ENCODE results near the gene PDK4.

PDK4 gene

DNA sequence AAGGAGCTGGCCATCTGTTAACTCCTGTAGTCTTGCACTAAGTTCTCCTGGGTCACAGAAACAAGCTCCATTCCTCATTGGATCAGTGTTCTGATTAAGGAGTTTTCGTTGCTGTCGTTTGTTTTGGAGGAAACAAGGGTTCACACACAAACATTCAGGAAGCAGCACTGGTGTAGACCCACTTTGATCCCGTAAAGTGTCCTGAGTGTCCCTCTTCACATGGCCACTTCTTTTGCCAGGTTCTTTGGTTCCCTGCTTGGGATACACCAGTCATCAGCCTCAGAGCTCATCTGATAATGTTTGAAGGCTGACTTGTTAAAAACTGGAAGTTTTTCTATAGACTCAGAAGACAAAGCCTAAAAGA is 10.9 kb downstream of the PDK4 start:
- Histone ChIP-seq H4K20me1 (ENCODE audit: insufficient read depth, low read length) (no peaks in the 10 kb centered on the region), H3K4me3 (ENCODE audit: low read length) (no peak overlapping the region), H3K4me1 (ENCODE audit: low read length) (peaks cover 12% of the 10 kb centered on the region; the same call in 1 of the 2 replicates), H3K27me3 (ENCODE audit: low read depth, low read length) (no peaks in the 10 kb centered on the region), H3K4me2 (ENCODE audit: low read length) (no peak overlapping the region), H3K36me3 (replicated peaks; ENCODE audit: low read depth, low read length) (no peaks in the 10 kb centered on the region), H2AFZ (ENCODE audit: low read depth, low read length) (no peak overlapping the region), H3K27ac (ENCODE audit: low read length) (no peak overlapping the region), H3K79me2 (ENCODE audit: low read length) (no peaks in the 10 kb centered on the region), H3K9me3 (ENCODE audit: insufficient read depth, low read length) (no peaks in the 10 kb centered on the region), H3K9ac (ENCODE audit: low read length) (no peak overlapping the region)
- TF ChIP-seq, protein P1, sequence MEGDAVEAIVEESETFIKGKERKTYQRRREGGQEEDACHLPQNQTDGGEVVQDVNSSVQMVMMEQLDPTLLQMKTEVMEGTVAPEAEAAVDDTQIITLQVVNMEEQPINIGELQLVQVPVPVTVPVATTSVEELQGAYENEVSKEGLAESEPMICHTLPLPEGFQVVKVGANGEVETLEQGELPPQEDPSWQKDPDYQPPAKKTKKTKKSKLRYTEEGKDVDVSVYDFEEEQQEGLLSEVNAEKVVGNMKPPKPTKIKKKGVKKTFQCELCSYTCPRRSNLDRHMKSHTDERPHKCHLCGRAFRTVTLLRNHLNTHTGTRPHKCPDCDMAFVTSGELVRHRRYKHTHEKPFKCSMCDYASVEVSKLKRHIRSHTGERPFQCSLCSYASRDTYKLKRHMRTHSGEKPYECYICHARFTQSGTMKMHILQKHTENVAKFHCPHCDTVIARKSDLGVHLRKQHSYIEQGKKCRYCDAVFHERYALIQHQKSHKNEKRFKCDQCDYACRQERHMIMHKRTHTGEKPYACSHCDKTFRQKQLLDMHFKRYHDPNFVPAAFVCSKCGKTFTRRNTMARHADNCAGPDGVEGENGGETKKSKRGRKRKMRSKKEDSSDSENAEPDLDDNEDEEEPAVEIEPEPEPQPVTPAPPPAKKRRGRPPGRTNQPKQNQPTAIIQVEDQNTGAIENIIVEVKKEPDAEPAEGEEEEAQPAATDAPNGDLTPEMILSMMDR (IDR thresholded peaks at IDR 0.05; ENCODE audit: low read depth, low read length), result no peak
- TF ChIP-seq EZH2phosphoT487 (IDR thresholded peaks at IDR 0.05; ENCODE audit: low read depth), result no peak

DNA sequence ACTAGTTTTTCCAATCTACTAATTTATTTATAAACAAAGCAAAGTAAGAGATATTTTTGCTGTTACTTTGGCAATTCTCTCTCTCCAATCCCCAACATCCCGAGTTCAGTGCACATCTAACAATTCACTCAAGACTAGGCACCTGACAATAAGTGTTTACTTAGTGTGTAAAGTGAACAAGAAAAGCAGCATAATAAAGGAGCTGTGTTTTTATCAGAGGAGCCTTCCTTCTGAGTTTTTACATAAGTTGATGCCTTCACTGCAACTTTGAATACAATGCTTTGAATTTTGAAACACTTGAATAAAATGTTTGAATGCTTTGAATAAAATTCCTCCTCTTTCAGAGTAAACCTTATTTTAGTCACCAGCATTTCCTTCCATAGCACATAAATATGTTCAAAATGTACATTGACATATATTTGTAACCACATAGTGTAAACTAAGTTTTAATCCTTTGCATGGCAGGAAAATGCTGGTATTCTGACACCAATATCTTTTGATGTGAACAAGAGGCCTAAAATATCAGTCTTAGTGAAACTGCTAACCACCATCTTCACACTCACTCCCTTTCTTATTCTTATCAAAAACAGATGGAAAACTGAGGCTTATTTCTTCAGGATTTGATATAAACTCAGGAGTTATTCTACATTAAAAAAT is 11.4 kb downstream of the PDK4 start:
- Histone ChIP-seq H3K36me3 (replicated peaks; ENCODE audit: low read depth, low read length) (no peaks in the 10 kb centered on the region), H3K4me3 (ENCODE audit: low read length) (no peak overlapping the region), H4K20me1 (ENCODE audit: insufficient read depth, low read length) (no peaks in the 10 kb centered on the region), H3K4me2 (ENCODE audit: low read length) (no peak overlapping the region), H3K27ac (ENCODE audit: low read length) (no peak overlapping the region), H2AFZ (ENCODE audit: low read depth, low read length) (no peak overlapping the region), H3K9ac (ENCODE audit: low read length) (no peak overlapping the region), H3K27me3 (ENCODE audit: low read depth, low read length) (no peaks in the 10 kb centered on the region), H3K4me1 (ENCODE audit: low read length) (peaks cover 12% of the 10 kb centered on the region; the same call in 1 of the 2 replicates), H3K9me3 (ENCODE audit: insufficient read depth, low read length) (no peaks in the 10 kb centered on the region), H3K79me2 (ENCODE audit: low read length) (no peaks in the 10 kb centered on the region)
- TF ChIP-seq, protein P1 (IDR thresholded peaks at IDR 0.05; ENCODE audit: low read depth, low read length), result no peak
- TF ChIP-seq EZH2phosphoT487 (IDR thresholded peaks at IDR 0.05; ENCODE audit: low read depth), result no peak

DNA sequence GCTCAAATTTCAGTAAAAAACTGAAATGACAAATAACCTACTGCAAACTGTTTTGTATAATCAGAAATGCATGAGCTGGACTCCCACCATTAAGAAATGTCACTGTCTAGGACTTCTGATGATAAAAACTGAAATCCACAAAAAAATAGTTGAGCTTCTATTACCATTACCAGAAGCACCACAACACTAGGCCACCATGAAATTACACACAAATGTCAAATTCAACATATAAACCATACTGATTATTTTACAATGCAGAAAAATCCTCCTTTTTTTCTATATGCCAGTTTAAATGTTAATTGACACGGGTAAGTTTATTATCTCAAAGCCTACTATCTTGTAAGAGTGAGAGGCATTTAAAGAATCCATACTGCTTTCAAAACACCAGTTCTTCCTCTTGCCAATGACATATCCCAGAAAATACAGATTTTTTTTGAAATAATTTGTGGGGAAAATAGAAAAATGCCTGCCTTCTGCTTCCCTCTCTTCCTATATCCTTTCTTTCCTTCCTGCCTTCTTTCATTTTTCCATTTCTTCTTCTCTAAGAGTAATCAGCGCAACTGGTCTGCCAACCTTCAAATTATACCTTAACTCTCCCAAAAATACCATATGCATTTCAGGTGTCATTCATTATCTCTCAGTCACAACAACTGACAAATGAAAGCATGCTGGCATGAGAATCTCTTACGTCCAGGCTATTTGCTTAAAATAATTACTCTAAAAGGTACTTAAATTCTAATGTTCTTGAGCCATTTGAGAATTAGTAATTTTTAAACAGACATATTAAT is 12.3 kb downstream of the PDK4 start:
- no peak overlapping the region for H3K9ac ChIP-seq (ENCODE audit: low read length)
- no peaks in the 10 kb centered on the region for H3K36me3 ChIP-seq (replicated peaks; ENCODE audit: low read depth, low read length)
- H3K9me3 ChIP-seq (ENCODE audit: insufficient read depth, low read length), result no peaks in the 10 kb centered on the region
- no peak overlapping the region for H2AFZ ChIP-seq (ENCODE audit: low read depth, low read length)
- no peak overlapping the region for H3K27ac ChIP-seq (ENCODE audit: low read length)
- H3K4me2 ChIP-seq (ENCODE audit: low read length), result no peak overlapping the region
- no peak for TF ChIP-seq EZH2phosphoT487 (IDR thresholded peaks at IDR 0.05; ENCODE audit: low read depth)
- TF ChIP-seq, protein P1 (IDR thresholded peaks at IDR 0.05; ENCODE audit: low read depth, low read length), result no peak
- H3K79me2 ChIP-seq (ENCODE audit: low read length), result no peaks in the 10 kb centered on the region
- no peaks in the 10 kb centered on the region for H4K20me1 ChIP-seq (ENCODE audit: insufficient read depth, low read length)
- H3K4me3 ChIP-seq (ENCODE audit: low read length), result no peak overlapping the region
- no peaks in the 10 kb centered on the region for H3K27me3 ChIP-seq (ENCODE audit: low read depth, low read length)
- peaks cover 9% of the 10 kb centered on the region; the same call in 1 of the 2 replicates for H3K4me1 ChIP-seq (ENCODE audit: low read length)

DNA sequence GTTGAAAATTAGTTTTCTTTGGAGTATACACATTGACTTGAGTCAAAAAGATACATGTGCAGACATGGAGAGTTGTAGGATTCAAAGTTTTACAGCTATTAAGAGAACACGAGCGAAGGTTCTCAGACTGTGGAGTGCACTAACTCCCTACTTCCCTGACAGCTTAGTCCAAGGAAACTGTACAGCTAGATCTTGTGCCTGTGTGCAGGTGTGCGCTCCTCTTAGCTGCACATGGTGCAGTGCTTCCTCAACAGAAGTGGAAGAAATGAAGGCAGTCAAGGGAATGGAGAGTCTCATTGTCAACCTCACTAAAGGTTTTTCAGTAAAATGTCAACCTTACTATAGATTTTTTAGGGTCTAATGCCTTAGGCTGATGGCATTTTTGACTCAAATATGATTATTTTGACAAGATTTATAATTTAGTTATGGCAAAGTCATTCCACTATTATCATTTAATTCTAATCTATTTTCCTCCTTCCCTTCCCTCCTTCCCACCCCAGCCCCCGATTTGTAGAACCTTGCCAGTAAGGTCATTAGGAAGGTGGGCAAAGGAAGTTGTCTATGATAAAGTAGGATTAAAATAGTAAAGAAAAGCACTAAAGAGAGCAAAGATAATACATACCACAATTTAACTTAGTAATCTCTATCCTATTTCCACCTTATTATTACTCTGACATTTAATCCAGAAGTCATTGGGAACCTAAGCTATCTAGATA is 13.6 kb downstream of the PDK4 start:
- H3K9me3 ChIP-seq (ENCODE audit: insufficient read depth, low read length), result no peaks in the 10 kb centered on the region
- H3K27me3 ChIP-seq (ENCODE audit: low read depth, low read length), result no peaks in the 10 kb centered on the region
- no peak overlapping the region for H3K27ac ChIP-seq (ENCODE audit: low read length)
- H3K4me3 ChIP-seq (ENCODE audit: low read length), result no peak overlapping the region
- H2AFZ ChIP-seq (ENCODE audit: low read depth, low read length), result no peak overlapping the region
- H3K9ac ChIP-seq (ENCODE audit: low read length), result no peak overlapping the region
- no peaks in the 10 kb centered on the region for H4K20me1 ChIP-seq (ENCODE audit: insufficient read depth, low read length)
- no peaks in the 10 kb centered on the region for H3K79me2 ChIP-seq (ENCODE audit: low read length)
- TF ChIP-seq, protein P1 (IDR thresholded peaks at IDR 0.05; ENCODE audit: low read depth, low read length), result no peak
- TF ChIP-seq EZH2phosphoT487 (IDR thresholded peaks at IDR 0.05; ENCODE audit: low read depth), result no peak
- H3K4me1 ChIP-seq (ENCODE audit: low read length), result peaks cover 5% of the 10 kb centered on the region; the same call in 1 of the 2 replicates
- no peak overlapping the region for H3K4me2 ChIP-seq (ENCODE audit: low read length)
- no peaks in the 10 kb centered on the region for H3K36me3 ChIP-seq (replicated peaks; ENCODE audit: low read depth, low read length)

Measured in OCI-LY3 (cell line).